Measurements from ENCODE around the gene ADAMTSL2.

GRCh38 chr9:133606708-133607025 lies 72.2 kb downstream of the ADAMTSL2 start:
- TF ChIP-seq POLR2AphosphoS5 (IDR thresholded peaks at IDR 0.05) (no peak), CTCF (IDR thresholded peaks at IDR 0.05) (no peak), EP300 (IDR thresholded peaks at IDR 0.05) (no peak)
